Suprapubic skin (tissue), 3 donors: Measurements from ENCODE around the gene ALPL.

ENCODE experiments used
- POLR2A ChIP-seq, 2 donors: fragments of 450-650 bp; IDR thresholded peaks; one replicate each; pipeline ENCODE4 v1.6.1; 2017; ENCODE audit warnings: antibody characterized with exemption in 2 of 2, mild to moderate bottlenecking in 2 of 2, moderate library complexity in 2 of 2
- TF ChIP-seq, protein P1 (sequence below), 2 donors: fragments of 200-600 bp in 1 of 2; fragments of 450-650 bp in 1 of 2; sonication (generic) in 1 of 2; IDR thresholded peaks; one replicate each; pipeline ENCODE4 v1.5.1; 2016 to 2019; ENCODE audit warnings: antibody characterized with exemption in 2 of 2, mild to moderate bottlenecking in 1 of 2, moderate library complexity in 1 of 2

DNA sequence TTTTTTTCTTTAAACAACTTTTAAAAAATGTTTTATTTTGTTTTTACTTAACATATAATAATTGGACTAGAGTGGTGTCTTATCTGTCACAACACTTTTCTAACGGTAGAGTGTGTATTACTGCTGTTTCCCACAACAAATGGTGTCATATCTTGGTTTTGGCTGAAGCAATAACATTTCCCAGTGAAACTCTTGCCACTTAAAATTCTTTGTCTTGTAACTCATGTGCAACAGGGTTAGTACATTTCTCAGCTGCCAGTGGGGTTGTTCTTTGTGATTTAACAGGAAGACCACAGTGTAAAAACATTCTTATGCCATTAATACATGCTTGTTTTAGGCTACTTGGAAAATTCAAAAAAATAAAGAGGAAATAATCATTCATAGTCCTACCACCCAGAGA, 43.5 kb downstream of the ALPL start:
- TF ChIP-seq, protein P1, sequence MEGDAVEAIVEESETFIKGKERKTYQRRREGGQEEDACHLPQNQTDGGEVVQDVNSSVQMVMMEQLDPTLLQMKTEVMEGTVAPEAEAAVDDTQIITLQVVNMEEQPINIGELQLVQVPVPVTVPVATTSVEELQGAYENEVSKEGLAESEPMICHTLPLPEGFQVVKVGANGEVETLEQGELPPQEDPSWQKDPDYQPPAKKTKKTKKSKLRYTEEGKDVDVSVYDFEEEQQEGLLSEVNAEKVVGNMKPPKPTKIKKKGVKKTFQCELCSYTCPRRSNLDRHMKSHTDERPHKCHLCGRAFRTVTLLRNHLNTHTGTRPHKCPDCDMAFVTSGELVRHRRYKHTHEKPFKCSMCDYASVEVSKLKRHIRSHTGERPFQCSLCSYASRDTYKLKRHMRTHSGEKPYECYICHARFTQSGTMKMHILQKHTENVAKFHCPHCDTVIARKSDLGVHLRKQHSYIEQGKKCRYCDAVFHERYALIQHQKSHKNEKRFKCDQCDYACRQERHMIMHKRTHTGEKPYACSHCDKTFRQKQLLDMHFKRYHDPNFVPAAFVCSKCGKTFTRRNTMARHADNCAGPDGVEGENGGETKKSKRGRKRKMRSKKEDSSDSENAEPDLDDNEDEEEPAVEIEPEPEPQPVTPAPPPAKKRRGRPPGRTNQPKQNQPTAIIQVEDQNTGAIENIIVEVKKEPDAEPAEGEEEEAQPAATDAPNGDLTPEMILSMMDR (IDR thresholded peaks at IDR 0.05), result no peak
- no peak for TF ChIP-seq POLR2A (IDR thresholded peaks at IDR 0.05)
